HepG2 (cell line): Measurements from ENCODE around the gene RAP2C. TPM values are rescaled to one million over a fixed set of nuclear protein-coding genes. Genes with fewer than 3 reads are reported as not detected.

Experiments
- ATAC-seq: fragments of 200-7000 bp; cut with Tn5 transposase; 3 replicates; pipeline ENCODE4 v1.9.1; 2020; ENCODE audit warnings: mild to moderate bottlenecking, moderate library complexity
- BruUV-seq: library from RNA; stranded (reverse); fragments of 400-500 nt; replicated peaks from 2 replicates; lab custom pipeline; 2021; lab: Mats Ljungman, UMichigan
- CTCF ChIA-PET: fragments of 300-600 bp; formaldehyde crosslinking; extraction: SDS; loops from one replicate; lab custom pipeline; 2021; ENCODE audit warnings: low total read pairs, inconsistent platforms, low intra/inter-chr PET ratio; lab: Yijun Ruan, JAX
- POLR2A ChIA-PET: fragments of 350-600 bp; sonication (Branson Sonifier 250); formaldehyde crosslinking; loops from one replicate; lab custom pipeline; 2020; ENCODE audit warnings: antibody characterized with exemption, inconsistent platforms; lab: Yijun Ruan, JAX
- DNase-seq: peaks from one replicate; pipeline ENCODE4 v3.0.0-alpha.2; 2015; ENCODE audit warnings: low spot score
- FAIRE-seq: peaks from 3 replicates; lab custom pipeline; 2011; peaks lifted over from hg19 to GRCh38; lab: Jason Lieb, UNC
- H2AFZ ChIP-seq: one replicate; pipeline ENCODE4 v1.6.1; 2011; ENCODE audit warnings: low read length, inconsistent platforms
- H3K27ac ChIP-seq: fragments of 300-600 bp; 3 replicates; pipeline ENCODE4 v1.8.0; 2011; ENCODE audit warnings: mixed run types, mild to moderate bottlenecking, mixed read lengths, low read length, inconsistent platforms; ENCODE audit not compliant: insufficient read depth; ENCODE audit errors: extremely low read length
- H3K27me3 ChIP-seq, 2 experiments: fragments of 200-600 bp in 1 of 2; 2 replicates in 1 of 2; 3 replicates in 1 of 2; pipeline versions ENCODE4 v1.6.0 to v1.8.0; 2011; ENCODE audit warnings: low read length in 2 of 2, mild to moderate bottlenecking in 2 of 2, moderate library complexity in 2 of 2, inconsistent platforms in 1 of 2; ENCODE audit not compliant: insufficient read depth in 2 of 2, control insufficient read depth in 1 of 2
- H3K36me3 ChIP-seq, 2 experiments: fragments of 200-600 bp in 1 of 2; replicated peaks in 1 of 2; 2 replicates in 1 of 2; 3 replicates in 1 of 2; pipeline versions ENCODE4 v1.5.1 to v1.8.0; 2011; ENCODE audit warnings: low read length in 2 of 2, inconsistent platforms in 1 of 2; ENCODE audit not compliant: insufficient read depth in 2 of 2, control insufficient read depth in 1 of 2
- H3K4me1 ChIP-seq: 2 replicates; pipeline ENCODE4 v1.5.1; 2012; ENCODE audit warnings: low read length, inconsistent platforms; ENCODE audit not compliant: insufficient read depth
- H3K4me2 ChIP-seq: 2 replicates; pipeline ENCODE4 v1.6.0; 2011; ENCODE audit warnings: low read depth, low read length, inconsistent platforms
- H3K4me3 ChIP-seq, 3 experiments: fragments of 200-600 bp in 1 of 3; sonication (generic), shearing (Covaris generic) in 1 of 3; replicated peaks in 1 of 3; 2 replicates each; pipeline ENCODE4 v1.5.1; 2011 to 2016; ENCODE audit warnings: low read length in 3 of 3, inconsistent platforms in 2 of 3, low read depth in 2 of 3, mild to moderate bottlenecking in 2 of 3, control low read depth in 1 of 3, mixed read lengths in 1 of 3; ENCODE audit not compliant: insufficient read depth in 1 of 3
- H3K79me2 ChIP-seq: one replicate; pipeline ENCODE4 v1.6.1; 2011; ENCODE audit warnings: low read length, inconsistent platforms; ENCODE audit not compliant: insufficient read depth
- H3K9ac ChIP-seq: 2 replicates; pipeline ENCODE4 v1.6.0; 2011; ENCODE audit warnings: mild to moderate bottlenecking, low read depth, low read length, inconsistent platforms; ENCODE audit not compliant: insufficient read depth
- H3K9me3 ChIP-seq: 2 replicates; pipeline ENCODE4 v1.5.1; 2012; ENCODE audit warnings: mild to moderate bottlenecking, low read length
- H4K20me1 ChIP-seq: 2 replicates; pipeline ENCODE4 v1.6.0; 2011; ENCODE audit warnings: inconsistent platforms, mild to moderate bottlenecking, low read length, moderate library complexity; ENCODE audit not compliant: insufficient read depth
- CENPT ChIP-seq: sonication (generic); formaldehyde crosslinking; IDR thresholded peaks from 2 replicates; pipeline ENCODE4 v1.8.0; 2022; ENCODE audit warnings: low read depth, mild to moderate bottlenecking, moderate library complexity, missing genetic modification reagents
- ETV6 ChIP-seq: sonication (generic); formaldehyde crosslinking; conservative IDR thresholded peaks from 2 replicates; pipeline ENCODE4 v1.4.0; 2020; ENCODE audit warnings: missing genetic modification reagents
- PATZ1 ChIP-seq: sonication (generic); formaldehyde crosslinking; IDR thresholded peaks from 2 replicates; pipeline ENCODE4 v1.4.0; 2020; ENCODE audit warnings: missing genetic modification reagents
- PRPF4 ChIP-seq: fragments of 200-400 bp; formaldehyde crosslinking; IDR thresholded peaks from 2 replicates; pipeline ENCODE4 v1.6.1; 2016; ENCODE audit warnings: low read length, low read depth; ENCODE audit not compliant: poor library complexity, severe bottlenecking
- RAD21 ChIP-seq: fragments of 450-650 bp; formaldehyde crosslinking; IDR thresholded peaks from 2 replicates; pipeline ENCODE4 v1.5.0; 2020; ENCODE audit warnings: mild to moderate bottlenecking
- SIX1 ChIP-seq: sonication (generic); formaldehyde crosslinking; IDR thresholded peaks from 2 replicates; pipeline ENCODE4 v1.4.0; 2020; ENCODE audit warnings: missing genetic modification reagents, borderline replicate concordance
- TSC22D2 ChIP-seq: sonication (generic); formaldehyde crosslinking; IDR thresholded peaks from 2 replicates; pipeline ENCODE4 v1.5.1; 2020; ENCODE audit warnings: missing genetic modification reagents, mild to moderate bottlenecking, borderline replicate concordance
- ZNF281 ChIP-seq: sonication (generic); formaldehyde crosslinking; IDR thresholded peaks from 2 replicates; pipeline ENCODE4 v1.4.0; 2020; ENCODE audit warnings: missing genetic modification reagents, borderline replicate concordance
- ZNF383 ChIP-seq: sonication (generic); formaldehyde crosslinking; IDR thresholded peaks from 2 replicates; pipeline ENCODE4 v1.4.0; 2020; ENCODE audit warnings: missing genetic modification reagents, mild to moderate bottlenecking, borderline replicate concordance
- WGBS: methylation state at CpG from one replicate; pipeline ENCODE4 v1.1.6; 2017; ENCODE audit warnings: low lambda C conversion rate; 5-methylcytosine and 5-hydroxymethylcytosine counted together
- in situ Hi-C: cut with HindIII; loops from 2 replicates; pipeline ENCODE4 v1.10.0; 2017; ENCODE audit warnings: low pct_unique_long_range_greater_than_20kb; ENCODE audit not compliant: extremely low pct_ligation_motif_present
- intact Hi-C: fragments of 100-400 bp; cut with micrococcal nuclease; formaldehyde crosslinking; loops from one replicate; pipeline ENCODE4 v1.10.0; 2022; ENCODE audit not compliant: unreplicated experiment
- polyA plus RNA-seq, 8 experiments: library from polyadenylated mRNA; depleted of rRNA in 3 of 8; stranded (reverse) in 7 of 8; unstranded in 1 of 8; fragments of >200 nt; fragmentation: Illumina TruSeq in 4 of 8; extraction: Trizol in 4 of 8; gene quantifications; 2 replicates each; pipeline versions ENCODE4 v1.2.1 to v1.2.3, GENCODE V29; 2011 to 2016; ENCODE audit warnings: low read depth in 4 of 8, missing spikeins in 1 of 8, mixed read lengths in 1 of 8; ENCODE audit not compliant: insufficient read depth in 1 of 8
- total RNA-seq, 5 experiments: library from RNA; depleted of rRNA; stranded (reverse); fragments of >200 nt; fragmentation: Illumina TruSeq; extraction: Trizol; gene quantifications; 2 replicates each; pipeline ENCODE4 v1.2.3, GENCODE V29; 2016; ENCODE audit warnings: low read depth in 1 of 5
- TF ChIP-seq, protein P1 (sequence below): sonication (generic); formaldehyde crosslinking; IDR thresholded peaks from 2 replicates; pipeline ENCODE4 v1.9.0; 2021; ENCODE audit warnings: missing genetic modification reagents, mild to moderate bottlenecking, borderline replicate concordance
- TF ChIP-seq, protein P2 (sequence below): fragments of 450-650 bp; IDR thresholded peaks from 2 replicates; pipeline ENCODE4 v1.6.1; 2016

The RAP2C gene
- total and polyA plus RNA-seq, 2 of the 13 experiments (the other 11 are each of a cell fraction or from before 2014, with no cell fraction given): 8.0 to 28.5 TPM

DNA sequence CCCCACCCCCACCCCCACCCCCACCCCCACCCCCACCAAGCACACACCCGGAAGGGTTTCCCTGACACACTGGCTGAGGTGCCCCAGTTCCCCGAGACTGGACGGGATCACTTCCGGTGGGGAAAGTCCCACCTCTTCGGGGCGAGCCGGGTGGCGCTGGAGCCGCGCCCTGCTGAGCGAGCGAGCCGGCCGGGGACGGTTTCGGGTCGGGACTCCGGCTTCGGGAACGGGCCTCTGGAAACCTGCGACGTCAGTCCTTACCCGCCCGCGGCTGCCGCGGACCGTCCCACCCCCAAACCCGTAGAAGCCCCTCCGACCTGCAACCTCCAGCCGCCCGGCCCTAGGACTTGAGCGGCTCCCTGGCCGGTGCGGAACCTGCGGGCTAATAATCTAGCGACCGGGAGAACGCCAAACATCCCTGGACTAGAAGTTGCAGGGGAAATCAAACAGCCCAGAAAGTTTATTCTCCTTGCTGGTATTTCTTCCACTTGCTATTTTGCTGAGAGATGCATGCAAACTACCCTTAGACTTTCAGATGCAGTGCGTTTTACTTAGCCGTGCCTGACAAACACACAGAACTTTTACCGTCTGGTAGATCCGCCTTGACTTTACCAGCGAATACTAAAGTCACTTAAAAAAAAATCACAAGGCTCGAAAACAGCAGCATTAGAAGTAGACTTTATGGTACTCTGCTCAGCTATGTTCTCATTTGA, 991 bp downstream of the RAP2C start:
- H3K4me2 ChIP-seq: peak overlapping the region; percentile 75
- no peaks in the 10 kb centered on the region for H4K20me1 ChIP-seq
- H2AFZ ChIP-seq: no peak overlapping the region
- H3K9ac ChIP-seq: peak overlapping the region; percentile 80
- ChIA-PET CTCF (no interaction called here), POLR2A (no interaction called here)
- peak overlapping the region; percentile 76 to 81 (median 77) for H3K4me3 ChIP-seq
- BruUV-seq: no TSS peak
- peaks cover 22% of the 10 kb centered on the region for H3K79me2 ChIP-seq
- H3K9me3 ChIP-seq: no peaks in the 10 kb centered on the region
- H3K4me1 ChIP-seq: peaks cover 19% of the 10 kb centered on the region; the same call in 1 of the 2 replicates
- FAIRE-seq (no peak), DNase-seq (peak; percentile 73), ATAC-seq (peak; percentile 79)
- 3% methylated on average over 7 of the region's 45 CpGs for WGBS
- peak overlapping the region; percentile 91 for H3K27ac ChIP-seq
- in situ Hi-C loops: loop anchor here (5.0 to 10.0 kb wide), 2 partner anchors 141 to 383 kb away; no protein-coding TSS in a partner anchor
- 0 out of 5 replicates have a peak, but pooled peaks cover 1 to 4% of the 10 kb centered on the region in 2 experiments for H3K36me3 ChIP-seq
- H3K27me3 ChIP-seq: no peaks in the 10 kb centered on the region; a peak in 1 of 5 replicates
- intact Hi-C loops: loop anchor here (2.0 to 10.0 kb wide), 4 partner anchors 125 to 267 kb away; partner anchors contain the start of genes MBNL3 and STK26
- TF ChIP-seq ETV6 (CRISPR knock-in tag) (no peak), SIX1 (CRISPR knock-in tag) (no peak), ZNF281 (CRISPR knock-in tag) (peak; percentile 93), RAD21 (CRISPR knock-in tag) (no peak), CENPT (no peak), ZNF383 (CRISPR knock-in tag) (no peak), TSC22D2 (CRISPR knock-in tag) (no peak), PATZ1 (peak; percentile 88), PRPF4 (peak; percentile 42)
- TF ChIP-seq, protein P1, sequence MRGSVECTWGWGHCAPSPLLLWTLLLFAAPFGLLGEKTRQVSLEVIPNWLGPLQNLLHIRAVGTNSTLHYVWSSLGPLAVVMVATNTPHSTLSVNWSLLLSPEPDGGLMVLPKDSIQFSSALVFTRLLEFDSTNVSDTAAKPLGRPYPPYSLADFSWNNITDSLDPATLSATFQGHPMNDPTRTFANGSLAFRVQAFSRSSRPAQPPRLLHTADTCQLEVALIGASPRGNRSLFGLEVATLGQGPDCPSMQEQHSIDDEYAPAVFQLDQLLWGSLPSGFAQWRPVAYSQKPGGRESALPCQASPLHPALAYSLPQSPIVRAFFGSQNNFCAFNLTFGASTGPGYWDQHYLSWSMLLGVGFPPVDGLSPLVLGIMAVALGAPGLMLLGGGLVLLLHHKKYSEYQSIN (CRISPR knock-in tag): no peak
- TF ChIP-seq, protein P2, sequence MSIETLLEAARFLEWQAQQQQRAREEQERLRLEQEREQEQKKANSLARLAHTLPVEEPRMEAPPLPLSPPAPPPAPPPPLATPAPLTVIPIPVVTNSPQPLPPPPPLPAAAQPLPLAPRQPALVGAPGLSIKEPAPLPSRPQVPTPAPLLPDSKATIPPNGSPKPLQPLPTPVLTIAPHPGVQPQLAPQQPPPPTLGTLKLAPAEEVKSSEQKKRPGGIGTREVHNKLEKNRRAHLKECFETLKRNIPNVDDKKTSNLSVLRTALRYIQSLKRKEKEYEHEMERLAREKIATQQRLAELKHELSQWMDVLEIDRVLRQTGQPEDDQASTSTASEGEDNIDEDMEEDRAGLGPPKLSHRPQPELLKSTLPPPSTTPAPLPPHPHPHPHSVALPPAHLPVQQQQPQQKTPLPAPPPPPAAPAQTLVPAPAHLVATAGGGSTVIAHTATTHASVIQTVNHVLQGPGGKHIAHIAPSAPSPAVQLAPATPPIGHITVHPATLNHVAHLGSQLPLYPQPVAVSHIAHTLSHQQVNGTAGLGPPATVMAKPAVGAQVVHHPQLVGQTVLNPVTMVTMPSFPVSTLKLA: no peak
